HG02970 (cell line): Measurements from ENCODE around the gene RIPK1.
"Not testable (repeated sequence)": the region's sequence is repeated elsewhere in the genome, so short reads cannot be mapped to it uniquely, and the experiment has no call there.

ENCODE experiments used
- ATAC-seq: cut with Tn5 transposase; IDR thresholded peaks from one replicate; pipeline ENCODE4 v1.9.1; 2021; ENCODE audit warnings: mild to moderate bottlenecking, moderate library complexity, moderate number of reproducible peaks; ENCODE audit not compliant: unreplicated experiment, low FRiP score

Gene RIPK1

GRCh38 chr6:3128356-3129108 is 60.2 kb downstream of the RIPK1 start:
- ATAC-seq, result no peak

DNA sequence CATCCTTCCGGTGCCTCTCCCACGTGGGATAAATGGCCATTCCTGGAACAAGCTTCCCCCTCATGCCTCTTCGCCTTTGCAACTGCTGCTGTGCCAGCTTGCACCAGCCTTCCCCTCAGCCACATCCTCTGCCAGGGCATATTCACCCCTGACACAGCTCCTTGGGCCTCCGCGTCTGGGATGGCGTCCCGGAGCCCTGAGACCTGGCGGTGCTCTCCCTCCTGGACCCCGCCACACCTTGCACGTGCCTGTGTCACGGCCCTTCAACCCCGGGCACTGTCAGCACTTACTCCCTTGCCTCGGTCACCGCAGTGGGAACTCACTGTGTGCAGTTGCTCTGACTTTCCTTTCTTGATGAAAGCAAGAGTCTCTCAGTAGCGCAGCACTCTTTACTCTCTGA is 63.4 kb downstream of the RIPK1 start:
- ATAC-seq, result no peak

- ATAC-seq, result no peak
Measured at GRCh38 chr6:3133515-3133914, 65.2 kb downstream of the RIPK1 start.

DNA sequence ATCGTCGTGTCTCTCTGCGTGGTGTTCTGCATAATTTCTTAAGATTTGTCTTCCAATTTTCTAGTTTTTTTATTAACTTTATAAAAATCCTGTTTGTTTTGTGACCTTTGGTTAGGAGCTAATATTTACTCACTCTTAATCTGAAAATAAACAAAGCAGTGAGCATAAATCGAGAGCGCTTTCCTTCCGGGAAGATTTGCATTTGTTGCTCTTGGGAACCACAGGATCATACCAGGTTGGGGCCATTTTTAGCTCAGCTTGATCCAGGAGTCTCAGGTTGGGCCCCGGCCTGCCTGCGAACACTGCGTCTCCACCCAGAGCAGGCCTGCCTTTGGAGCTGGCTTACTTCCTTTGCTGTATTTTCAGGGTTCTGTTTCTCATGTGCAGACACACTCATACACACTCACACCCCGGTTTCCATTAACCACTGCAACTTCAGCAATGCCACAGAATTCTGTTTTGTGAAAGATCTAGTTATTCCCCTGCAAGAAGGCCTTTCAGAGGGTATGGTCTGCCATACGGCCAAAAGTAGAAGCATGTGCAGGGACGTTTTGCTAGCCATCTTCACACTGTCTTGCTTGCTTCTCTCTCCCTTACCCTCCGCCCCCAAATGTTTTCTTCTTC is 67.5 kb downstream of the RIPK1 start:
- ATAC-seq, result no peak

- ATAC-seq, result no peak
Measured at GRCh38 chr6:3136292-3137011, 68.2 kb downstream of the RIPK1 start.

DNA sequence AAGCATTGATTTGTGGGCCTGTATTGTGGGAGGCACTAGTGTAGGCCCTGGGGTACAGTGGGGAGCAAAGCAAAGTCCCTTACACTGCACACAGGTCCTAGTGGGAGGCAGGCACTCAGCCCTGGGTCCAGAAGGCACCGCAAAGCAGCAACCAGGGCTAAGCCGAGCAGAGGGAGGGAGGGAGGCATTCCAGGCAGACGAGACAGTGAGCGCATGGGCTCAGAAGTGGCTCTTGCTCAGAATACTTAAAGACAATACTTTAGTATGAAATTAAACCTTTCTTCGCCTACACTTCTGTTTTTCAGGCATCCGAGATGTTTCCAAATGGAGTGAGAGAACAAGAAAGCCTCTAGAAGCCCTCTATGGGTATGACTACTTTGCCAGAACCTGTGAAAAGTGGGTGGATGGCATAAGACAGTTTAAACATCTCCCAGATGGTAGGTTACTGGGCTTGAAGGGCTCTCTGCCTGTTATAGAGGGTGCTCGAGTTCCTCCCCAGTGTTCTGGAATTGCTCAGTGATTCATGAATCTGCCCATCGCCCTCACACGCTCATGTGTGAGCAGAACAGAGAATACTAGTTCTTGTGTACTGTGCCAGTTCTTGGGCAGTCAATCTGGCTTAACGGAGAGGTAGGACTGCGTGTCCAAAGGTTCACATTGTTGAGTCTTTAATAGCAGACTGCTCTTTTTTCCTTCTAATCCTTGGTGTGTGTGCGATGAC is 68.9 kb downstream of the RIPK1 start:
- no peak for ATAC-seq

DNA sequence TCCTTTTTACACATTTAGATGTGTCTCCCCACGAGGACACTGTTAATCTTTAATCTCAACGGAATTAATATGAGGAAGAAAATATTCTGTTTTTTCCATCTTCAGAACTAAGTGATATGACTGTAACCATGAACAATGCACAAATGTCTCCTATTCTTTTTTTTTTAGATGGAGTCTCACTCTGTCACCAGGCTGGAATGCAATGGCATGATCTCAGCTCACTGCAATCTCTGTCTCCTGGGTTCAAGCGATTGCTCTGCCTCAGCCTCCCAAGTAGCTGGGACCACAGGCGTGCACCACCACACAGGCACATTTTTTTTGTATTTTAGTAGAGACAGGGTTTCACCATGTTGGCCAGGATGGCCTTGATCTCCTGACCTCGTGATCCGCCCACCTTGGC is 69.6 kb downstream of the RIPK1 start:
- ATAC-seq, result not testable (repeated sequence)

GRCh38 chr6:3138341-3138740 is 70.0 kb downstream of the RIPK1 start:
- no peak for ATAC-seq

DNA sequence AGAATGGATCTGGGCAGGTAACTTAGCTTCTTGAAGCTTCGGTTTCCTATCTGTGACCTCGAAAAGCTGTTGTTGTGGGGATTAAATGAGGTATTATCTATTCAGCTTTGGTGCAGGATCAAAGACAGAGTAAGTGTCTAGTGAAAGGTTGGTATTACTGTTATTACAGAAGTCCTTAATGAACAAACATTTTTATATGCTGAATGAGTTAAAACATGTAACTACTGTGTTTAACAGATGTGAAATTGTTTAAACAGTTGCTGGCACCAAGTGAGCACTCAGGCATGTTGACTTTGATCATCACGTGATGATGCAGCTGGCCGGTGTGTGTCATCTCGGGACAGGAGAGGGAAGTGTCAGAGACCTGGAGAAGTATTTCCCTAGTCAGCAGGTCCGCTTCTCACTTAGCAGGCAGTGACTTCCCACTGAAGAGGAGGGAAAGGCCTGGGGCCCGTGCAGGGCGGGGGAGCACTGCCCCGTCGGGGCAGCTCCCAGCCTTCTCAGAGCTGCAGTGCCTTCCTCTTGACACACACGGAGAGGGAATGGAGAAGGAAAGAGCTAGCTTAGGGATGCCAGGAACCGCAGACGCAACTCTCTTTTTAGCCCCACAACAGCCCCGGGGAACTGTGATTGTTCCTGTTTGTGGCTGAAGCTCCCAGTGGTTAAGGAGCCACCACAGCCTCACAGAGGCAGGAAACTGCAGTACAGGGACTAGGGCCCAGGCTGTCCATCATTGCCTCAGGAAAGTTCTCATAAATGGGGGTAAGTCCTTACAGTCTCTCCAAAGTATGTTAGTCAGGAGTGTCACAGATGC is 71.0 kb downstream of the RIPK1 start:
- no peak for ATAC-seq

- ATAC-seq, result no peak
Measured at GRCh38 chr6:3140201-3140600, 71.9 kb downstream of the RIPK1 start.

GRCh38 chr6:3142536-3142935 is 74.2 kb downstream of the RIPK1 start:
- no peak for ATAC-seq

GRCh38 chr6:3143158-3143557 is 74.9 kb downstream of the RIPK1 start:
- no peak for ATAC-seq

- ATAC-seq, result no peak
Measured at GRCh38 chr6:3144571-3144970, 76.3 kb downstream of the RIPK1 start.

DNA sequence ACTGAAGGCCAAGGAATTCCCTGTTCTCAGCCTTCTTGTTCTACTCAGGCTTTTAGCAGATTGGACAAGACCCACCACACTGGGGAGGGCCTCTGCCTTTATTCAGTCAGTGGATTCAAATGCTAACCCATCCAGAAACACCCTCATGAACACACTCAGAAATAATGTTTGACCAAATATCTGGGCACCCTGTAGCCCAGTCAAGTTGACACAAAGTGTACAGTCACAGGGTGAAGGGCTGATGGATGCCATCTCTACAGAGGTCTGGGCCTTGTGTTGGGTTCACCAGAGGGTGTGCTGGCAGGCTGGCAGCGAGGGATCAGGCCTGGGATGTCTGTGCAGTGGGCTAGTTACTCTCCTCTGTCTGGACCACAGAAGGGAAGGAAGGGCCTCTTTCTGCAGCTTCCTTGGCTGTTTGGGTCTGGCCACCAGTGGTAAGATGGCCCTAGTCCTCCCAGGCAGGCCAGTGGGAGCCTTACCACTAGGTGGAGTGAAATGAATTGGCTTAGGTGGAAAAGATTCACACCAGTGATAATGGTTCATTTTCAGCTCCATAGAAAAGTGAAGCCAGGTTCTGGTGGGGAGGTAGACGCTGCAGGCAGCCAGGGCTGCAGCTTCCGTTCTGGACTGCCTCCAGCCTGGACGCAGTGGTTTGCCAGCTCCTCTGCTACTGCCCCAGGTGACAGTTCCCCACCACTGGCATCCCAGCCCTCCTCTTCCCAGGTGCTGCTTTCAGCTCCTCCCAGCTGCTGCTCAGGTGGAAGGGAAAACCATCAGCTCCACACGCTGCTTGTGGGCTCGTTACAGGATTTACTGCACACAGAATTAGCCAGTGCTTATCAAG is 79.8 kb downstream of the RIPK1 start:
- ATAC-seq, result no peak

DNA sequence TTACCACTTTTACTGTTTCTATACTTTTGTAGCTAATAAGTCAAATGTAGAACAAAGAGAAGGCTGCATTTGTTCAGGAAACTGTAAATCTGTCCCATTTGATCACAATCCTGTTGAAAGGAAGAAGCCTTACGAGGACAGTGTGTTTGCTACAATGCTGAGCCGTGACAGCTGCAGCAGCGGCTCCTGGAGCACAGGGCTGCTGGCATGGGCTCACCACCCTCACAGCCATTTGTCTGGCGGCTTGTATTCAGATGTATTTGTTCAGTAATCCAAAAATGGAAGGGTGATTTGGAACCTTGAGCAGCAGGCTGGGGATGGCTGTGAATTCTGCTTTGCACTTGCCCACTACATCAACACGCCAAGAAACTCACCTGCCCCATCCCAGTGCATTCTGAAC is 83.4 kb downstream of the RIPK1 start:
- ATAC-seq, result no peak

DNA sequence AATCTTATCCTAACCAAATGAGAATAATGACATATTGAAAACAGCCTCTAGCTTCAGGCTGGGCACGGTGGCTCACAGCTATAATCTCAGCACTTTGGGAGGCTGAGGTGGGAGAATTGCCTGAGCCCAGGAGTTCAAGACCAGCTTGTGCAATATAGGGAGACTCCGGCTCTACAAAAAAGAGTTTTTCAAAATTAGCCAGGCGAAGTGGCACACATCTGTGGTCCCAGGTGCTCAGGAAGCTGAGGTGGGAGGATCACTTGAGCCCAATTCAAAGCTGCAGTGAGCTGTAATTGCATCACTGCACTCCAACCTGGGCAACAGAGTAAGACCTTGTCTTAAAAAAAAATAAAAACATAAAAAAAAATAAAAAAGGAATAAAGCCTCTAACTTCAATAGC is 84.4 kb downstream of the RIPK1 start:
- ATAC-seq, result no peak

GRCh38 chr6:3155416-3155815 is 87.1 kb downstream of the RIPK1 start:
- not testable (repeated sequence) for ATAC-seq

DNA sequence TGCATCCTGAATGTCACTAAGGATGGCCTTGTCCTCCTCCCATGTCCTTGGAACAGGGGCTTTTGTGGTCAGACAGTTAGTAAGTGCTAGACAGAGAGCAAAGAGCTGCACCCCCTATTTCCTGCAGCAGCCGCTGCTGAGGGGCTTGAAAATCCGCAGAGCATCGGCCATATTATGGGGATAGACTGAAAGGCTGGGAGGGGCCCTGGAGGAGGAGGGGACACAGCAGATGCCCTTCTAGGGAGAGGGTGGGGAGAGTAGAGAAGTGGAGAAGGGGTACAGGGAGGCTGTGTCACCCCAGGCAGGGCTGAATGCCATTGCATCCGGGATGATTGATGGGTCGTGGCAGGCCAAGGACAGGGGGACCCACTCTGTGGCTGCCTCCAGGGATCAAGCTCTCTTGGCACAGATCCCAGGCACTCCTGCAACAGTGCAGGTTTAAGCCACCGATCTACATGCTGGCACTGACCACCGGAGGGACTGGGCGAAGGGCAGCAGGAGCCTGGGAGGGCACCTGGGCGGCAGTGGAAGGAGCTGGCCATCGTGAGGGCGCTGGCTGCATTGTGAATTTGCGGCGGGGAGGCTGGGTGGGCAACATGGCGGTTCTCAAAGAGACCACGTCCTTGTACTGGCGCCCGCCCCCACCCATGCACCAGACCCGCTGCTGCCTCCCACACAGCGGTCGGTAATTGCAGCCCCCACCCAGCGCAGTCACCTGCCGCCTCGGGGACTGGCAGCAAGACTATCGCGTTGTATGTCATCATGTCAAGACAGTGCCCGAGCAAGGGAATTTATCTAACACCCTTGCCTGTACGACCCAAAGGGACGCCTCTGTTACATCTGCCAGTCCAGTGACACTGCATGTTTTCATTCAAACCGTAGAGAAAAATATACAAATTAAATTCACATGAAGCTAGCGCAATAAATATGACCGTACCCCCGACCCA is 88.2 kb downstream of the RIPK1 start:
- not testable (repeated sequence) for ATAC-seq
